ENCODE results near the gene EMC7.

Gene EMC7

DNA sequence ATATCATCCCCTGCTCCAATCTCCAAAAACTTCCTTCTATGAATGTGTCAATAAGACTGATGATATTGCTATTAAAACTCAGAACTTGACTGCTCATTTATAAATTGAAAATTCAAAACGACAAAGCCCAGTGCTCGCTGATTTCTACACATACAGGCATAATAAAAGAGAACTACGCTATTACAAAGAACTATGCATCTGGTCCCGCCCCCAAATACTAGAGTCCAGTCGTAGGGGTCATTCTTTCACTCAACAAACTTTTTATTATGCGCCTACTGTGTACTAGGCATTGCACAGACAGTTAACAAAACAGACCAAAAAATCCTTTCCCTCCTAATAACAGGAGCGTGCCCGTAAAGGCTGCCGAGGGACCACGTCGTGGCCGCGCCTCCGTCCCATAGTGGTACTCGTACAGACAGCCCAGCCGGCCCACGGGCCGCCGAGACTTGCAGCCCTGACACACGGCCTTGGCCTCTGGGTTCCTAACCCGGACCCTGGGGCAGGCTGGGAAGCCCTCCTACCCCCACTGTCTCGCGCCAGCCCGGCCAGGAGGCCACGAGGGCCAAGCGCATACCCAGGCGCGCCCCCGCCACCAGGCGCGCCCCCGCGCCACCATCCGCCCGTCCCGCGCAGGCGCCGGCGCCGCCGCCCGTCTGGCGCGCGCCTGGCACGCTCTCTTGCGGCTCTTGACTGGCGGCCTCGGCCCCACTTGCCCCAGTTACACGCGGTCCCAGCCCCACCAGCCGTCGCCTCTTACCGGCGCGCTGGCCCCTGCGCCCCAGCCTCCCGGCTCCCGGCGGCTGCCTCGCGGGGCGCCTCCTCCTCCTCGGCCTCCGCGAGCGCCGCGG is 63.4 kb downstream of the EMC7 start:
- peak overlapping the region; percentile 33; the same call in 1 of the 2 replicates for H3K27ac ChIP-seq (ENCODE audit: low read depth, low read length)
- no peaks in the 10 kb centered on the region for H3K9me3 ChIP-seq (ENCODE audit: control insufficient read depth, insufficient read depth, low read depth, low read length)
- H3K4me1 ChIP-seq (ENCODE audit: control insufficient read depth, insufficient read depth, low read length), result peaks cover 11% of the 10 kb centered on the region

More for the DNA sequence above, 63.4 kb downstream of the EMC7 start:
- H3K27me3 ChIP-seq (ENCODE audit: control insufficient read depth, insufficient read depth, low read length), result peaks cover 17% of the 10 kb centered on the region
- H3K36me3 ChIP-seq (ENCODE audit: control insufficient read depth, insufficient read depth, low read length), result no peaks in the 10 kb centered on the region
- H3K4me3 ChIP-seq (ENCODE audit: low read depth, low read length), result peak overlapping the region; percentile 71
- peak overlapping the region; percentile 75 for H3K9ac ChIP-seq (ENCODE audit: low read length)

Measured in HUES6 (cell line).